NCI-H526 (cell line): ENCODE results near the gene MRPL28.
"Not testable (repeated sequence)": the region's sequence is repeated elsewhere in the genome, so short reads cannot be mapped to it uniquely, and the experiment has no call there.

Experiments
- DNase-seq, 2 experiments: peaks; one replicate each; lab custom pipeline; 2025; lab: John Stamatoyannopoulos, UW

Gene MRPL28

GRCh38 chr16:391885-392335 lies 21.6 kb upstream of the MRPL28 start:
- DNase-seq: peak in 1 of 2 experiments; percentile 53

GRCh38 chr16:389352-389751 lies 19.0 kb upstream of the MRPL28 start:
- DNase-seq: no peak

GRCh38 chr16:387761-388666 lies 17.7 kb upstream of the MRPL28 start:
- not testable (repeated sequence) for DNase-seq

GRCh38 chr16:386641-387156 lies 16.4 kb upstream of the MRPL28 start:
- DNase-seq: no peak

- DNase-seq: peak; percentile 54 to 68
These were observed 13.2 kb upstream of the MRPL28 start for GRCh38 chr16:383326-384051.

GRCh38 chr16:381789-382717 lies 11.7 kb upstream of the MRPL28 start, which contains the start of gene PGAP6:
Gene PGAP6 (minus strand): TSS chr16:381978. CDS start chr16:381821, 157 bp downstream.
- peak in 1 of 2 experiments; percentile 73 for DNase-seq

GRCh38 chr16:381012-381788 lies 10.9 kb upstream of the MRPL28 start:
- DNase-seq: peak in 1 of 2 experiments; percentile 54

- DNase-seq: no peak
These were observed 10.3 kb upstream of the MRPL28 start for GRCh38 chr16:380762-381011.

- no peak for DNase-seq
These were observed 9.8 kb upstream of the MRPL28 start for GRCh38 chr16:379961-380761.

- peak; percentile 77 to 92 for DNase-seq
These were observed 9.0 kb upstream of the MRPL28 start for GRCh38 chr16:379183-379960.

- DNase-seq: no peak
These were observed 8.5 kb upstream of the MRPL28 start for GRCh38 chr16:378821-379182.

GRCh38 chr16:378113-378820 lies 7.9 kb upstream of the MRPL28 start:
- not testable (repeated sequence) for DNase-seq

GRCh38 chr16:377419-377951 lies 7.1 kb upstream of the MRPL28 start:
- no peak for DNase-seq

GRCh38 chr16:376817-377418 lies 6.6 kb upstream of the MRPL28 start:
- DNase-seq: no peak

- DNase-seq: no peak
These were observed 5.8 kb upstream of the MRPL28 start for GRCh38 chr16:375927-376816.

- DNase-seq: no peak
These were observed 4.9 kb upstream of the MRPL28 start for GRCh38 chr16:375212-375611.

GRCh38 chr16:374616-374926 lies 4.2 kb upstream of the MRPL28 start:
- DNase-seq: no peak
